Measurements from ENCODE around the gene TTC39C. TPM values are rescaled to one million over a fixed set of nuclear protein-coding genes. Genes with fewer than 3 reads are reported as not detected.

TTC39C gene
- total RNA-seq (3.9 and 6.2 TPM in 2 replicates), polyA plus RNA-seq (0.56 and 0.61 TPM in 2 replicates), polyA minus RNA-seq (1.1 and 1.8 TPM in 2 replicates), Bru-seq, nascent RNA (percentile 45 among the genes with signal in this experiment), BruChase-seq, experiment 1, labeled RNA remaining after a 6-hour chase (percentile 37 among the genes with signal in this experiment), BruChase-seq, experiment 2, labeled RNA remaining after a 2-hour chase (percentile 46 among the genes with signal in this experiment)
- polyA plus RNA-seq (2011; cell fraction: cytosol; rRNA removed) = 0.94 and 1.0 TPM in 2 replicates
- polyA plus RNA-seq (2011; cell fraction: nucleus; rRNA removed) = 3.3 and 4.3 TPM in 2 replicates
- 2.0 and 2.7 TPM in 2 replicates for polyA plus RNA-seq (2012)
- 35.9 TPM for polyA minus RNA-seq (2011; cell fraction: cytosol; rRNA and poly(A)+ RNA removed)
- 2.4 and 2.7 TPM in 2 replicates for polyA minus RNA-seq (2011; cell fraction: nucleus; rRNA and poly(A)+ RNA removed)
- long read RNA-seq, partial matches to known transcripts = 0 of 4 reads
- long read RNA-seq, other reads (novel, unspliced or antisense) = 1 of 4 reads

DNA sequence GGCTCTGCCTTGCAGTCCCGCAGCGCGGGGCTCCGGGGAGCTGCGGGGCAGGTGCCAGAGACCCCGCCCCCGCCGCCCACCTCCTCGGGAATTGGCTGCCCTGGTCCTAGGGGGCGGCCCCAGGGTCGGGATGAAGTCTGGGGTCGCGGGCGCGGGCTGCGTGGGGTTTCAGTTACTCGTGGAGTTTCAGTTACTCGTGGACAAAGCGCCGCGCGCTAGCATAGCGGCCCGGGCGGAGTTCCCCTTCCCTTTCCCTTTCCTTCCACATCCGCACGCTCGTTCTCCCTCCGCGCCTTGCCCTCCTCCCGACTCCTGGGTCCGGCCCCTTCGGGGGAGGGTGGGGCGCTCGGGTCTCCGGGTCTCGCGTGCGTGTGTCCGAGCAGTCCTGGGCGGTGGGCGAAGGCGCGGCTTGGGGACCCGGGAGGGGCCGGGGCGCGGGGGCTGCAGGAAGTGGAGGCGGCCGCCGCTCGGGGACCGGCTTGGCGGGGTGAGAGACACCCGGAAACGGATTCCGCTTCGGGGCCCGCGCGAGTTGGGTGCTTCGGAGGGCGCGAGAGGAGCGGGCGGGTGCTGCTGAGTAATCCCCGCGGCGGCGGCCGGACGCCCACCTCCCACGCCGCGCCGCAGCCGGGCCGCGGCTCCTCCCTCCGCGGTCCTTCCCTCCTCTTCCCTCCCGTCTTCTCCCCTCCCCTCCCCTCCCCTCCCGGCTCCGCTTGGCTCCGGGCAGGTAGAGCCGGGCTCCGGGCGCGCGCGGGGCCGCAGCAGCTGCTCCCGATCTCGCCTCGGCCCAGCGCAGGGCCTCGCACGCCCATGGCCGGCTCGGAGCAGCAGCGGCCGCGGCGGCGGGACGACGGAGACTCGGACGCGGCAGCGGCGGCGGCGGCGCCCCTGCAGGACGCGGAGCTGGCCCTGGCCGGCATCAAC, at the start of gene TTC39C:
Gene TTC39C, plus strand, starts transcription at position 693 of the 924 bp plus-strand sequence. Its CDS starts 118 bp downstream, at position 811.
- CTCF ChIA-PET = interaction anchor here (0.7 to 1.2 kb wide), 2 partner anchors 15 to 33 kb away, joined by 3 read pairs; no protein-coding TSS in a partner anchor
- POLR2A ChIA-PET = no interaction called here
- dilution Hi-C loops (cut with MboI; ENCODE audit: extremely low pct_ligation_motif_present, low sequenced_read_pairs) = no loop called here

More for the DNA sequence above, at the start of gene TTC39C:
- Histone ChIP-seq H4K20me1 (replicated peaks; ENCODE audit: control insufficient read depth, extremely low read depth, insufficient read depth, low read length) (no peaks in the 10 kb centered on the region), H3K27me3 (ENCODE audit: control insufficient read depth in 2 of 2, insufficient read depth in 2 of 2, low read length in 2 of 2) (peaks cover 34 to 47% of the 10 kb centered on the region in 2 experiments), H3K9me1 (replicated peaks; ENCODE audit: control insufficient read depth, extremely low read depth, insufficient read depth, low read length) (no peaks in the 10 kb centered on the region), H3K9me3 (replicated peaks; ENCODE audit: control insufficient read depth, insufficient read depth, low read length) (no peaks in the 10 kb centered on the region), H3K4me2 (ENCODE audit: insufficient read depth, low read length) (peak within 1 kb of the TSS; percentile 94), H3K36me3 (ENCODE audit: control insufficient read depth in 2 of 2, extremely low read depth in 1 of 2, insufficient read depth in 2 of 2, low read length in 2 of 2) (no peaks in the 10 kb centered on the region), H2AFZ (ENCODE audit: low read depth, low read length) (peak within 1 kb of the TSS; percentile 98), H3K27ac (ENCODE audit: insufficient read depth, low read depth, low read length) (no peak within 1 kb of the TSS), H3K4me3 (replicated peaks in 1 of 3; ENCODE audit: insufficient read depth in 1 of 3, low read depth in 1 of 3, low read length in 3 of 3) (peak within 1 kb of the TSS; percentile 70 to 79 (median 77)), H3K9ac (replicated peaks; ENCODE audit: extremely low read depth, insufficient read depth, low read length) (peak within 1 kb of the TSS; percentile 52), H3K79me2 (ENCODE audit: control insufficient read depth, insufficient read depth, low read length) (no peaks in the 10 kb centered on the region), H3K4me1 (ENCODE audit: control insufficient read depth, extremely low read depth, insufficient read depth, low read length) (peaks cover 8% of the 10 kb centered on the region)
- intact Hi-C loops (cut with micrococcal nuclease) = loop anchor here (10.0 kb wide), 1 partner anchor 100 kb away; no protein-coding TSS in a partner anchor
- DNase-seq (ENCODE audit: low read depth, low spot score) = peak; percentile 29
- TF ChIP-seq POLR2A (IDR thresholded peaks at IDR 0.05; ENCODE audit: low read depth, low read length) (no peak), FOS (IDR thresholded peaks at IDR 0.05; ENCODE audit: borderline replicate concordance, insufficient read depth, low read length) (no peak), POLR2AphosphoS5 (IDR thresholded peaks at IDR 0.05; ENCODE audit: insufficient read depth, low read depth, low read length) (no peak), JUN (IDR thresholded peaks at IDR 0.05; ENCODE audit: borderline replicate concordance, insufficient read depth, insufficient read length, low read depth) (no peak), EZH2 (IDR thresholded peaks at IDR 0.05; ENCODE audit: borderline replicate concordance, low read depth, low read length, severe bottlenecking) (no peak), MYC (IDR thresholded peaks at IDR 0.05; ENCODE audit: low read depth, low read length) (no peak), GATA2 (IDR thresholded peaks at IDR 0.05; ENCODE audit: insufficient read depth, insufficient read length, low read depth, low read length) (no peak)
- TF ChIP-seq, protein P1, sequence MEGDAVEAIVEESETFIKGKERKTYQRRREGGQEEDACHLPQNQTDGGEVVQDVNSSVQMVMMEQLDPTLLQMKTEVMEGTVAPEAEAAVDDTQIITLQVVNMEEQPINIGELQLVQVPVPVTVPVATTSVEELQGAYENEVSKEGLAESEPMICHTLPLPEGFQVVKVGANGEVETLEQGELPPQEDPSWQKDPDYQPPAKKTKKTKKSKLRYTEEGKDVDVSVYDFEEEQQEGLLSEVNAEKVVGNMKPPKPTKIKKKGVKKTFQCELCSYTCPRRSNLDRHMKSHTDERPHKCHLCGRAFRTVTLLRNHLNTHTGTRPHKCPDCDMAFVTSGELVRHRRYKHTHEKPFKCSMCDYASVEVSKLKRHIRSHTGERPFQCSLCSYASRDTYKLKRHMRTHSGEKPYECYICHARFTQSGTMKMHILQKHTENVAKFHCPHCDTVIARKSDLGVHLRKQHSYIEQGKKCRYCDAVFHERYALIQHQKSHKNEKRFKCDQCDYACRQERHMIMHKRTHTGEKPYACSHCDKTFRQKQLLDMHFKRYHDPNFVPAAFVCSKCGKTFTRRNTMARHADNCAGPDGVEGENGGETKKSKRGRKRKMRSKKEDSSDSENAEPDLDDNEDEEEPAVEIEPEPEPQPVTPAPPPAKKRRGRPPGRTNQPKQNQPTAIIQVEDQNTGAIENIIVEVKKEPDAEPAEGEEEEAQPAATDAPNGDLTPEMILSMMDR (IDR thresholded peaks at IDR 0.05; ENCODE audit: extremely low read depth in 1 of 2, insufficient read depth in 1 of 2, low read depth in 1 of 2, low read length in 2 of 2) = no peak
- TF ChIP-seq, protein P2, sequence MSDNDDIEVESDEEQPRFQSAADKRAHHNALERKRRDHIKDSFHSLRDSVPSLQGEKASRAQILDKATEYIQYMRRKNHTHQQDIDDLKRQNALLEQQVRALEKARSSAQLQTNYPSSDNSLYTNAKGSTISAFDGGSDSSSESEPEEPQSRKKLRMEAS (IDR thresholded peaks at IDR 0.05; ENCODE audit: insufficient read depth, insufficient read length) = no peak
- FAIRE-seq = peak; percentile 76
- no TSS peak for BruUV-seq (replicated peaks)
